GM18873 (cell line): ENCODE measurements around the gene SPATA46.

ENCODE experiments used
- ATAC-seq: cut with Tn5 transposase; IDR thresholded peaks from one replicate; pipeline ENCODE4 v1.9.1; 2021; ENCODE audit warnings: mild to moderate bottlenecking, moderate library complexity, moderate number of reproducible peaks; ENCODE audit not compliant: unreplicated experiment, low FRiP score

Gene SPATA46

GRCh38 chr1:162375463-162375862, 1.2 kb downstream of the SPATA46 start:
- no peak for ATAC-seq

- ATAC-seq: no peak
Measured at GRCh38 chr1:162374406-162374805, 2.2 kb downstream of the SPATA46 start.

- no peak for ATAC-seq
Measured at GRCh38 chr1:162373541-162374260, 3.0 kb downstream of the SPATA46 start.

- no peak for ATAC-seq
Measured at GRCh38 chr1:162373072-162373427, 3.6 kb downstream of the SPATA46 start.

- ATAC-seq: no peak
Measured at GRCh38 chr1:162372159-162373071, 4.2 kb downstream of the SPATA46 start.

- no peak for ATAC-seq
Measured at GRCh38 chr1:162371611-162372010, 5.0 kb downstream of the SPATA46 start.

- ATAC-seq: no peak
Measured at GRCh38 chr1:162370721-162371120, 5.9 kb downstream of the SPATA46 start.

GRCh38 chr1:162370161-162370560, 6.5 kb downstream of the SPATA46 start:
- ATAC-seq: no peak

GRCh38 chr1:162369571-162369970, 7.1 kb downstream of the SPATA46 start:
- ATAC-seq: no peak

GRCh38 chr1:162368451-162368850, 8.2 kb downstream of the SPATA46 start:
- no peak for ATAC-seq

- ATAC-seq: no peak
Measured at GRCh38 chr1:162367772-162368171, 8.9 kb downstream of the SPATA46 start.

GRCh38 chr1:162367073-162367472, 9.6 kb downstream of the SPATA46 start:
- ATAC-seq: no peak

- ATAC-seq: no peak
Measured at GRCh38 chr1:162366671-162367070, 10.0 kb downstream of the SPATA46 start.

- ATAC-seq: no peak
Measured at GRCh38 chr1:162366149-162366548, 10.5 kb downstream of the SPATA46 start.

GRCh38 chr1:162365284-162366020, 11.2 kb downstream of the SPATA46 start:
- no peak for ATAC-seq

- no peak for ATAC-seq
Measured at GRCh38 chr1:162364498-162364897, 12.2 kb downstream of the SPATA46 start.

- no peak for ATAC-seq
Measured at GRCh38 chr1:162363823-162364222, 12.8 kb downstream of the SPATA46 start.

- ATAC-seq: peak; percentile 22
Measured at GRCh38 chr1:162361349-162361748, 15.3 kb downstream of the SPATA46 start.

GRCh38 chr1:162360874-162361260, 15.8 kb downstream of the SPATA46 start:
- ATAC-seq: no peak

GRCh38 chr1:162360237-162360873, 16.3 kb downstream of the SPATA46 start:
- no peak for ATAC-seq
